Activated CD8-positive, alpha-beta T cell treated with anti-CD3 and anti-CD28 coated beads, Interleukin-2, amount 10 ng/mL, durations not matched to agents 7 days and 5 days (primary cell): Measurements from ENCODE around the gene RNU1-1. TPM values are rescaled to one million over a fixed set of nuclear protein-coding genes. Genes with fewer than 3 reads are reported as not detected.
"Not testable (repeated sequence)": the region's sequence is repeated elsewhere in the genome, so short reads cannot be mapped to it uniquely, and the experiment has no call there.

Experiments
- ATAC-seq: fragments of 150-1000 bp; cut with Tn5 transposase; one replicate; pipeline ENCODE4 v1.10.0; 2021; ENCODE audit warnings: moderate library complexity
- CTCF ChIA-PET: fragments of 350-600 bp; sonication (Branson Sonifier 250); formaldehyde crosslinking; loops from one replicate; lab custom pipeline; 2021; ENCODE audit warnings: antibody characterized with exemption; lab: Charles Lee
- POLR2A ChIA-PET: fragments of 350-600 bp; sonication (Branson Sonifier 250); formaldehyde crosslinking; loops from one replicate; lab custom pipeline; 2021; ENCODE audit warnings: antibody characterized with exemption; lab: Charles Lee
- DNase-seq: peaks from one replicate; pipeline ENCODE4 v3.0.0-alpha.2; 2020
- H3K27ac Mint-ChIP-seq: one replicate; pipeline ENCODE4 v1.8.0; 2021; ENCODE audit warnings: mild to moderate bottlenecking, mixed read lengths
- H3K27me3 Mint-ChIP-seq: one replicate; pipeline ENCODE4 v1.8.0; 2021; ENCODE audit warnings: low read depth, mixed read lengths
- H3K36me3 Mint-ChIP-seq: one replicate; pipeline ENCODE4 v1.8.0; 2021; ENCODE audit warnings: low read depth, mixed read lengths
- H3K4me1 Mint-ChIP-seq: one replicate; pipeline ENCODE4 v1.8.0; 2021; ENCODE audit warnings: low read depth, mixed read lengths
- H3K4me3 Mint-ChIP-seq: one replicate; pipeline ENCODE4 v1.8.0; 2021; ENCODE audit warnings: mild to moderate bottlenecking, mixed read lengths
- H3K9me3 Mint-ChIP-seq: one replicate; pipeline ENCODE4 v1.8.0; 2022; ENCODE audit warnings: mixed read lengths; ENCODE audit not compliant: insufficient read depth
- total RNA-seq, 2 experiments: library from RNA; stranded (reverse); gene quantifications; one replicate each; pipeline ENCODE4 v1.2.3, GENCODE V29; 2021

The RNU1-1 gene
- total RNA-seq, 2 experiments from 2014 or later: 1,730 to 2,232 TPM

DNA sequence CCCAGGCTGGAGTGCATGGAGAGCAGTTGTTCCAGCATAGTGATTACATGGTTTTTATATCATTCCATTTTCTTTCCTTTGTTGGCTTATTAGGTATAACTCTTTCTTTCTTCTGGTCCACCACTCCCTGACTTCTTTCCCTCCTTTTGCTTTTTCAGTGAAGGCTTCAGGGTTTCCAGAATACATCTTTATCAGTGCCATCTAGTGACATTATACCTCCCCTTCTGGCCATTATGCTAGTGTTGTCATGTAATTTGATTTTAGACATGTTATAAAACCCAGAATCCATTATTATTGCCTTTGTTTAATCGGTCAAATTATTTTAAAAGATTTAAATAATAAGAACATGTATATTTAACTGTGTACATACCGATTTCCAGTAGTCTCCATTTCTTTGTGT lies 10.6 kb downstream of the RNU1-1 start:
- H3K4me3 Mint-ChIP-seq: no peak overlapping the region
- ATAC-seq (no peak), DNase-seq (no peak)
- CTCF ChIA-PET: no interaction called here
- peaks cover 17% of the 10 kb centered on the region for H3K4me1 Mint-ChIP-seq
- H3K27me3 Mint-ChIP-seq: no peaks in the 10 kb centered on the region
- POLR2A ChIA-PET: no interaction called here
- H3K27ac Mint-ChIP-seq: no peak overlapping the region
- H3K9me3 Mint-ChIP-seq: no peaks in the 10 kb centered on the region
- peaks cover 6% of the 10 kb centered on the region for H3K36me3 Mint-ChIP-seq

DNA sequence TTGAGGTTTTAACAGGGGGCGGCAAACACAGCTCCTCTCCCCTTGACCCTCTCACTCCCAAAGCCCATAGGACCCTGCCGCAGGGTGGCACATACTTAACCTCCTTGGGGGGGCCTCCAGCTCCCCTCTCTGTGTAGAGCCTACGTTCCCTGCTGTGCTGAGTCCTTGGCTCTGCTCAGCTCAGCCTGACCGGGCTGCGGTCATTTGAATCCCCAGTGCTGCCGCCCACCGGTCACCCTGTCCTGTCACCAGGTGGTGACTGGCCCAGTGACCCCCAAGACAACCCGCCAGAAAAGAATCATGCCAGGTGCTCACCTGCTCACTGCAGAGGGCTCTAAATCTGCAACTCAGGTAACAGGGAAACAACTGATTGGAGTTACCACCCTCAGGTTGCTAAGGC lies 12.6 kb downstream of the RNU1-1 start:
- H3K9me3 Mint-ChIP-seq, H3K27me3 Mint-ChIP-seq, ATAC-seq, H3K27ac Mint-ChIP-seq, H3K36me3 Mint-ChIP-seq, CTCF ChIA-PET, DNase-seq, H3K4me3 Mint-ChIP-seq: not testable (repeated sequence)
- POLR2A ChIA-PET: interaction anchor here (0.9 kb wide), 1 partner anchor 12 kb away, joined by 3 read pairs; no protein-coding TSS in a partner anchor
- peaks cover 26% of the 10 kb centered on the region for H3K4me1 Mint-ChIP-seq

DNA sequence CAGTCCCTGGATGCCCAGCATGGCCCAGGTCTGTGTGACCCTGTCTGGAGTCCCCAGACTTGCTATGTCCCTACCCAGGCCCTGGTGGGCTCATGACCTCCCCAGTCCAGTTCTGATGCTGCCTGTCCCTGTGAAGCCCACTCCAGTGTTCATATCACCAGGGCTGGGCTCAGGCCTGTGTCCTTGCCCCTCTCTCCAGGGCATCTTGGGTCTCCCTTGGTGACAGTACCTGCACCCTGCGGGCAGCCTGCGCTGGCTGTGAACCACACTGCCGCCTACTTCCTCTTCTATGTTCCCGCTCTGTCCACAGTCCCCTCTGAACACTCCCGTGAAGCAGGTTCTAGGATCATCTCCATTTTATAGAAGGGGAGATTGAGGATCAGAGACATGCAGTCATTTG lies 13.1 kb downstream of the RNU1-1 start:
- Mint-ChIP-seq H3K4me3 (peak overlapping the region; percentile 12), H3K4me1 (peaks cover 26% of the 10 kb centered on the region), H3K27ac (peak overlapping the region; percentile 16)
- H3K36me3 Mint-ChIP-seq, DNase-seq, CTCF ChIA-PET, ATAC-seq, H3K9me3 Mint-ChIP-seq, H3K27me3 Mint-ChIP-seq: not testable (repeated sequence)
- POLR2A ChIA-PET: interaction anchor here (0.9 kb wide), 1 partner anchor 13 kb away, joined by 3 read pairs; no protein-coding TSS in a partner anchor

GRCh38 chr1:16500466-16500865 lies 13.6 kb downstream of the RNU1-1 start:
- Mint-ChIP-seq H3K4me3 (peak overlapping the region; percentile 81), H3K4me1 (peaks cover 26% of the 10 kb centered on the region)
- H3K27me3 Mint-ChIP-seq, CTCF ChIA-PET, DNase-seq, H3K9me3 Mint-ChIP-seq, H3K27ac Mint-ChIP-seq, ATAC-seq, H3K36me3 Mint-ChIP-seq: not testable (repeated sequence)
- POLR2A ChIA-PET: interaction anchor here (0.7 kb wide), 1 partner anchor 53 kb away, joined by 5 read pairs; no protein-coding TSS in a partner anchor

- ATAC-seq (peak; percentile 97), DNase-seq (peak; percentile 86)
- H3K9me3 Mint-ChIP-seq: no peaks in the 10 kb centered on the region
- peaks cover 21% of the 10 kb centered on the region for H3K4me1 Mint-ChIP-seq
- ChIA-PET CTCF (interaction anchor here (0.8 kb wide), 1 partner anchor 59 kb away, joined by 3 read pairs; no protein-coding TSS in a partner anchor), POLR2A (no interaction called here)
- peak overlapping the region; percentile 74 for H3K4me3 Mint-ChIP-seq
- no peaks in the 10 kb centered on the region for H3K27me3 Mint-ChIP-seq
- H3K27ac Mint-ChIP-seq: no peak overlapping the region
- no peaks in the 10 kb centered on the region for H3K36me3 Mint-ChIP-seq
Measured at GRCh38 chr1:16498573-16499413, 15.3 kb downstream of the RNU1-1 start.

GRCh38 chr1:16498047-16498446 lies 16.0 kb downstream of the RNU1-1 start:
- Mint-ChIP-seq H3K4me1 (peaks cover 21% of the 10 kb centered on the region), H3K27ac (peak overlapping the region; percentile 61), H3K4me3 (peak overlapping the region; percentile 74)
- H3K9me3 Mint-ChIP-seq, POLR2A ChIA-PET, ATAC-seq, H3K36me3 Mint-ChIP-seq, H3K27me3 Mint-ChIP-seq, DNase-seq: not testable (repeated sequence)
- CTCF ChIA-PET: interaction anchor here (0.8 kb wide), 1 partner anchor 58 kb away, joined by 3 read pairs; no protein-coding TSS in a partner anchor

GRCh38 chr1:16497474-16497904 lies 16.6 kb downstream of the RNU1-1 start:
- Mint-ChIP-seq H3K27ac (peak overlapping the region; percentile 2), H3K4me1 (peaks cover 24% of the 10 kb centered on the region), H3K4me3 (peak overlapping the region; percentile 74)
- ChIA-PET POLR2A (interaction anchor here (0.7 kb wide), 2 partner anchors 53 to 57 kb away, joined by 4 to 5 read pairs; partner anchors contain the start of gene NECAP2), CTCF (interaction anchor here (0.6 to 0.8 kb wide), 2 partner anchors 29 to 58 kb away, joined by 3 read pairs; no protein-coding TSS in a partner anchor)
- not testable (repeated sequence) for ATAC-seq, H3K27me3 Mint-ChIP-seq, H3K9me3 Mint-ChIP-seq, H3K36me3 Mint-ChIP-seq
- peak; percentile 39 for DNase-seq

GRCh38 chr1:16493731-16494130 lies 20.4 kb downstream of the RNU1-1 start:
- DNase-seq, H3K4me3 Mint-ChIP-seq, H3K36me3 Mint-ChIP-seq, H3K27me3 Mint-ChIP-seq, H3K9me3 Mint-ChIP-seq, CTCF ChIA-PET, POLR2A ChIA-PET, H3K27ac Mint-ChIP-seq, ATAC-seq: not testable (repeated sequence)
- H3K4me1 Mint-ChIP-seq: peaks cover 11% of the 10 kb centered on the region

DNA sequence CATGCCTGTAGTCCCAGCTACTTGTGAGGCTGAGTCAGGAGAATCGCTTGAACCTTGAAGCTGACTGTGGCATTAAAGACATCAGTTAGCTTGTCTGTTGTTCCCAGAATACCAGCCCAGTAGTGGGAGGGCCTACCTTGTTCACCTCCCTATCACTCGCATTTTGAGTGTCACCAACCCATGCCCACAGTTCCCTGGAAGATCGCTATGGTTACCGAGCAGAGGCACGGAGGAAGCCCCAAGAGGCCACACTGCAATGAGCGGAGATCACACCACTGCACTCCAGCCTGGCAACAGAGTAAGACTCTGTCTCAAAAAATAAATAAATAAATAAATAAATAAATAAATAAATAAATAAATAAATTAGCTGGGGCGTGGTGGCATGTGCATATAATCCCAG lies 21.1 kb downstream of the RNU1-1 start:
- H3K36me3 Mint-ChIP-seq, H3K9me3 Mint-ChIP-seq, CTCF ChIA-PET, H3K4me3 Mint-ChIP-seq, POLR2A ChIA-PET, H3K4me1 Mint-ChIP-seq, ATAC-seq, H3K27ac Mint-ChIP-seq, H3K27me3 Mint-ChIP-seq, DNase-seq: not testable (repeated sequence)

GRCh38 chr1:16491056-16491675 lies 22.9 kb downstream of the RNU1-1 start:
- H3K4me1 Mint-ChIP-seq: peaks cover 3% of the 10 kb centered on the region
- CTCF ChIA-PET: no interaction called here
- H3K9me3 Mint-ChIP-seq: no peaks in the 10 kb centered on the region
- ATAC-seq (no peak), DNase-seq (no peak)
- no peaks in the 10 kb centered on the region for H3K27me3 Mint-ChIP-seq
- no peak overlapping the region for H3K27ac Mint-ChIP-seq
- POLR2A ChIA-PET: interaction anchor here (0.5 to 1.0 kb wide), 2 partner anchors 22 to 33 kb away, joined by 3 read pairs; no protein-coding TSS in a partner anchor
- H3K36me3 Mint-ChIP-seq: no peaks in the 10 kb centered on the region
- no peak overlapping the region for H3K4me3 Mint-ChIP-seq

- H3K36me3 Mint-ChIP-seq, H3K9me3 Mint-ChIP-seq, DNase-seq, CTCF ChIA-PET, H3K27me3 Mint-ChIP-seq, H3K4me3 Mint-ChIP-seq, H3K27ac Mint-ChIP-seq, H3K4me1 Mint-ChIP-seq, ATAC-seq: not testable (repeated sequence)
- POLR2A ChIA-PET: interaction anchor here (0.6 kb wide), 1 partner anchor 24 kb away, joined by 3 read pairs; no protein-coding TSS in a partner anchor
Measured at GRCh38 chr1:16489195-16489880, 24.7 kb downstream of the RNU1-1 start.
